Islet of Langerhans (tissue), 1 donor: ENCODE measurements around the gene NLK.

Experiments used
- FAIRE-seq: peaks from one replicate; lab custom pipeline; 2011; peaks lifted over from hg19 to GRCh38; lab: Jason Lieb, UNC

Gene NLK

GRCh38 chr17:28040406-28040805, 2.1 kb upstream of the NLK start:
- no peak for FAIRE-seq

- peak; percentile 99 for FAIRE-seq
Measured at GRCh38 chr17:28041068-28041843, 1.2 kb upstream of the NLK start.

GRCh38 chr17:28041844-28042656, 427 bp upstream of the NLK start:
- FAIRE-seq, result no peak

- no peak for FAIRE-seq
Measured at GRCh38 chr17:28042721-28043291, 329 bp downstream of the NLK start.

GRCh38 chr17:28043296-28043695, 819 bp downstream of the NLK start:
- no peak for FAIRE-seq

- no peak for FAIRE-seq
Measured at GRCh38 chr17:28043741-28044140, 1.3 kb downstream of the NLK start.

- no peak for FAIRE-seq
Measured at GRCh38 chr17:28045304-28045703, 2.8 kb downstream of the NLK start.

GRCh38 chr17:28046034-28046825, 3.8 kb downstream of the NLK start:
- no peak for FAIRE-seq

GRCh38 chr17:28047806-28048205, 5.3 kb downstream of the NLK start:
- FAIRE-seq, result no peak

GRCh38 chr17:28049071-28049470, 6.6 kb downstream of the NLK start:
- FAIRE-seq, result no peak

- no peak for FAIRE-seq
Measured at GRCh38 chr17:28053044-28053670, 10.7 kb downstream of the NLK start.

- FAIRE-seq, result no peak
Measured at GRCh38 chr17:28053725-28054124, 11.2 kb downstream of the NLK start.

- no peak for FAIRE-seq
Measured at GRCh38 chr17:28055546-28056275, 13.2 kb downstream of the NLK start.

GRCh38 chr17:28056276-28056620, 13.8 kb downstream of the NLK start:
- no peak for FAIRE-seq

- FAIRE-seq, result no peak
Measured at GRCh38 chr17:28057731-28058246, 15.3 kb downstream of the NLK start.

GRCh38 chr17:28059675-28060074, 17.2 kb downstream of the NLK start:
- FAIRE-seq, result no peak

GRCh38 chr17:28065706-28066105, 23.2 kb downstream of the NLK start:
- FAIRE-seq, result no peak

GRCh38 chr17:28069061-28069460, 26.6 kb downstream of the NLK start:
- FAIRE-seq, result no peak

GRCh38 chr17:28071179-28071578, 28.7 kb downstream of the NLK start:
- no peak for FAIRE-seq

- FAIRE-seq, result no peak
Measured at GRCh38 chr17:28071891-28072606, 29.6 kb downstream of the NLK start.
